ENCODE results near the gene CNTN5.

GRCh38 chr11:100220801-100221200 lies 1200.1 kb downstream of the CNTN5 start:
- TF ChIP-seq YY1 (IDR thresholded peaks at IDR 0.05; ENCODE audit: low read depth) (no peak), EGR1 (IDR thresholded peaks at IDR 0.05) (no peak), MAX (IDR thresholded peaks at IDR 0.05) (no peak), TEAD4 (IDR thresholded peaks at IDR 0.05) (no peak), EP300 (IDR thresholded peaks at IDR 0.05; ENCODE audit: borderline replicate concordance) (no peak)

Measured in Ishikawa (cell line).